ENCODE data around the gene UPK1A.

- TF ChIP-seq CTCF (IDR thresholded peaks at IDR 0.05; ENCODE audit: poor library complexity, severe bottlenecking) = no peak
- no peak for TF ChIP-seq EP300 (conservative IDR thresholded peaks at IDR 0.05; ENCODE audit: poor library complexity, severe bottlenecking)
- no peak for TF ChIP-seq MXI1 (conservative IDR thresholded peaks at IDR 0.05; ENCODE audit: poor library complexity, severe bottlenecking)
- TF ChIP-seq EZH2 (IDR thresholded peaks at IDR 0.05; ENCODE audit: borderline replicate concordance, insufficient read depth, low read length, poor library complexity, severe bottlenecking) = no peak
- TF ChIP-seq TAF1 (IDR thresholded peaks at IDR 0.05; ENCODE audit: low read depth) = no peak
- no peak for TF ChIP-seq POLR2AphosphoS5 (IDR thresholded peaks at IDR 0.05)
- no peak for TF ChIP-seq SMC3 (conservative IDR thresholded peaks at IDR 0.05; ENCODE audit: poor library complexity)
- TF ChIP-seq RAD21 (conservative IDR thresholded peaks at IDR 0.05) = no peak
Observed at GRCh38 chr19:35639321-35639639, 27.0 kb upstream of the UPK1A start.

Data from neural cell (in vitro differentiated cells).